A673 (cell line): ENCODE results near the gene ULK4. TPM values are rescaled to one million over a fixed set of nuclear protein-coding genes. Genes with fewer than 3 reads are reported as not detected.

ENCODE experiments used
- BruUV-seq: library from RNA; stranded (reverse); fragments of 400-500 nt; replicated peaks from 2 replicates; lab custom pipeline; 2021; lab: Mats Ljungman, UMichigan
- CTCF ChIA-PET: fragments of 300-600 bp; sonication (Branson Sonifier 250); formaldehyde crosslinking; loops from one replicate; lab custom pipeline; 2022; ENCODE audit warnings: antibody characterized with exemption; lab: Charles Lee
- POLR2A ChIA-PET: fragments of 300-600 bp; sonication (Branson Sonifier 250); formaldehyde crosslinking; loops from one replicate; lab custom pipeline; 2022; ENCODE audit warnings: antibody characterized with exemption; ENCODE audit not compliant: low non-redundant PET; lab: Charles Lee
- DNase-seq: peaks from one replicate; pipeline ENCODE4 v3.0.0-alpha.2; 2015; ENCODE audit warnings: low spot score
- H3K27ac ChIP-seq: fragments of 200-600 bp; sonication (generic); 2 replicates; pipeline ENCODE4 v1.5.1; 2016; ENCODE audit warnings: mixed run types, low read depth, mild to moderate bottlenecking, mixed read lengths, antibody characterized with exemption, low read length; ENCODE audit not compliant: poor library complexity, severe bottlenecking
- H3K27me3 ChIP-seq: fragments of 200-600 bp; sonication (generic); replicated peaks from 2 replicates; pipeline ENCODE4 v1.6.1; 2017; ENCODE audit warnings: mixed run types, low read depth, mild to moderate bottlenecking, mixed read lengths, antibody characterized with exemption, low read length; ENCODE audit not compliant: insufficient read depth, poor library complexity
- H3K36me3 ChIP-seq: fragments of 200-600 bp; sonication (generic); 2 replicates; pipeline ENCODE4 v1.6.1; 2016; ENCODE audit warnings: mixed run types, mild to moderate bottlenecking, mixed read lengths, antibody characterized with exemption, low read length; ENCODE audit not compliant: insufficient read depth, poor library complexity, severe bottlenecking
- H3K4me1 ChIP-seq: fragments of 200-600 bp; sonication (generic); 2 replicates; pipeline ENCODE4 v1.6.1; 2017; ENCODE audit warnings: mixed run types, mild to moderate bottlenecking, mixed read lengths, antibody characterized with exemption, low read length; ENCODE audit not compliant: insufficient read depth, poor library complexity, severe bottlenecking
- H3K4me3 ChIP-seq: fragments of 200-600 bp; sonication (generic); 2 replicates; pipeline ENCODE4 v1.5.1; 2016; ENCODE audit warnings: low read depth, mixed run types, mild to moderate bottlenecking, mixed read lengths, low read length; ENCODE audit not compliant: poor library complexity, severe bottlenecking
- H3K9me3 ChIP-seq: fragments of 200-600 bp; sonication (generic); 2 replicates; pipeline ENCODE4 v1.6.1; 2016; ENCODE audit warnings: mixed run types, low read depth, mild to moderate bottlenecking, mixed read lengths, antibody characterized with exemption, low read length; ENCODE audit not compliant: poor library complexity, severe bottlenecking
- CTCF ChIP-seq: fragments of 300-800, 200-600 bp; sonication (generic); conservative IDR thresholded peaks from 2 replicates; pipeline ENCODE4 v1.5.1; 2017; ENCODE audit warnings: low read depth, mild to moderate bottlenecking, antibody characterized with exemption, low read length, moderate library complexity, mixed read lengths
- EZH2 ChIP-seq: fragments of 200-600 bp; sonication (generic); IDR thresholded peaks from 2 replicates; pipeline ENCODE4 v1.6.1; 2017; ENCODE audit warnings: borderline replicate concordance, low read depth, mild to moderate bottlenecking, mixed read lengths, antibody characterized with exemption, low read length; ENCODE audit not compliant: poor library complexity, severe bottlenecking
- intact Hi-C: fragments of 100-400 bp; cut with micrococcal nuclease; formaldehyde crosslinking; loops from one replicate; pipeline ENCODE4 v1.10.0; 2022; ENCODE audit not compliant: unreplicated experiment
- total RNA-seq: library from RNA; stranded (reverse); gene quantifications from 2 replicates; pipeline ENCODE4 v1.2.3, GENCODE V29; 2021

Gene ULK4
- total RNA-seq, 1 experiment from 2014 or later, result 7.4 TPM

DNA sequence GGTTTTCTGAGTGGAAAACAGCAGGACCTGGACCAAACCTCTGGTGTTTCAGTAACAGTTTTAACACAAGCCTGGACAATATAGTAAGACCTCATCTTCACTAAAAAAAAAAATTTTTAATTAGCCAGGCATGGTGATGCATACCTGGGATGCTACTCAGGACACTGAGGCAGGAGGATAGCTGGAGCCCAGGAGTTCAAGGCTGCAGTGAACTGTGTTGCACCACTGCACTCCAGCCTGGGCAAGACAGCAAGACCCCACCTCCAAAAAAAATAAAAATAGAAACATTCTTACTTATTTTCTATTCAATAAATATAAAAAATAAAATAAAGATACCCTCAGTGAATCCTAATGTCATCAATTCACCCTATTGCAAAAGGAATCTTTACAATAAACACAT, 21.5 kb downstream of the ULK4 start:
- H3K4me3 ChIP-seq, result no peak overlapping the region
- H3K4me1 ChIP-seq, result peaks cover 4% of the 10 kb centered on the region
- intact Hi-C loops, result no loop called here
- no TSS peak for BruUV-seq
- H3K27me3 ChIP-seq, result no peaks in the 10 kb centered on the region
- TF ChIP-seq CTCF (no peak), EZH2 (no peak)
- no peaks in the 10 kb centered on the region for H3K9me3 ChIP-seq
- CTCF ChIA-PET, result no interaction called here
- no peak for DNase-seq
- POLR2A ChIA-PET, result no interaction called here
- no peaks in the 10 kb centered on the region for H3K36me3 ChIP-seq
- no peak overlapping the region for H3K27ac ChIP-seq

DNA sequence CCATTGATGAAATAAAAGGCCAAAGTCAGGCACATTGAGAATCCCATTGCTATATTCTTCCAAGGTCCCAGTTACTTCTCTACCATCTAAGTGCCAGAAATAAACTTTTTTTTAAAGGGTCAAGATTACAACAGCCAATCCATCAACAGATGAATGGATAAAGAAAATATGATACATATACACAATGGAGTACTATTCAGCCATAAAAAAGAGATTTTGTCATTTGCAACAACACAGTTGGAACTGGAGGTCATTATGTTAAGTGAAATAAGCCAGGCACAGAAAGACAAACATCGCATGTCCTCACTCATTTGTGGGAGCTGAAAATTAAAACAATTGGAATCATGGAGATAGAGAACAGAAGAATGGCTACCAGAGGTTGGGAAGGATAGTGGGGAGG, 25.5 kb downstream of the ULK4 start:
- BruUV-seq, result no TSS peak
- no peak for DNase-seq
- no peak overlapping the region for H3K4me3 ChIP-seq
- intact Hi-C loops, result no loop called here
- H3K36me3 ChIP-seq, result no peaks in the 10 kb centered on the region
- TF ChIP-seq EZH2 (no peak), CTCF (no peak)
- no peaks in the 10 kb centered on the region for H3K4me1 ChIP-seq
- no peak overlapping the region for H3K27ac ChIP-seq
- no peaks in the 10 kb centered on the region for H3K9me3 ChIP-seq
- no peaks in the 10 kb centered on the region for H3K27me3 ChIP-seq
- CTCF ChIA-PET, result no interaction called here
- POLR2A ChIA-PET, result no interaction called here

DNA sequence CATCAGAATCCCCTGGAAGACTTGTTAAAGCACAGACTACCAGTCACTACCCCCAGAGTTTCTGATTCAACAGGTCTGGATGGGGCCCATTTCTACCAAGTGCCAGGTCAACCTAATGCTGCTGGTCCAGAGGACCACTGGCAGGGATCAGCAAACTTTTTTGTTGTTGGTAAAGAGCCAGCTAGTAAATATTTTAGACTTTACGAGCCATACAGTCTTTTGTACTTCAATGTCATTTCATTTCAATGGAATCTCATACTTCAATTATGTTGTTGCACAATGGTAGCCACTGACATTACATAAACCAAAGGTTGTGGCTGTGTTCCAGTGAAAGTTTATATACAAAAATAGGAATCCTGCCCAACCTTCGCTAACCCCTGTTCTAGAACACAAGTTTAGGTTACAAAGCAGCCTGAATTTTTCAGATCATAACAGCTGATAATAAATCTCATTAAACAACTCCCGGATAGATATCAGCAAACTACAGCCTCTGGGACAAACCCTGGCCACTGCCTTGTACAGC, 28.7 kb downstream of the ULK4 start:
- H3K27me3 ChIP-seq, result no peaks in the 10 kb centered on the region
- H3K9me3 ChIP-seq, result no peaks in the 10 kb centered on the region
- DNase-seq, result peak; percentile 17
- no peak overlapping the region for H3K4me3 ChIP-seq
- ChIA-PET CTCF (no interaction called here), POLR2A (no interaction called here)
- no peaks in the 10 kb centered on the region for H3K36me3 ChIP-seq
- intact Hi-C loops, result no loop called here
- no peaks in the 10 kb centered on the region for H3K4me1 ChIP-seq
- TF ChIP-seq CTCF (no peak), EZH2 (no peak)
- BruUV-seq, result no TSS peak
- H3K27ac ChIP-seq, result no peak overlapping the region
